Measurements from ENCODE around the gene COL20A1. TPM values are rescaled to one million over a fixed set of nuclear protein-coding genes. Genes with fewer than 3 reads are reported as not detected.

COL20A1 gene
- total RNA-seq, 2 donors from 2014 or later: not detected

DNA sequence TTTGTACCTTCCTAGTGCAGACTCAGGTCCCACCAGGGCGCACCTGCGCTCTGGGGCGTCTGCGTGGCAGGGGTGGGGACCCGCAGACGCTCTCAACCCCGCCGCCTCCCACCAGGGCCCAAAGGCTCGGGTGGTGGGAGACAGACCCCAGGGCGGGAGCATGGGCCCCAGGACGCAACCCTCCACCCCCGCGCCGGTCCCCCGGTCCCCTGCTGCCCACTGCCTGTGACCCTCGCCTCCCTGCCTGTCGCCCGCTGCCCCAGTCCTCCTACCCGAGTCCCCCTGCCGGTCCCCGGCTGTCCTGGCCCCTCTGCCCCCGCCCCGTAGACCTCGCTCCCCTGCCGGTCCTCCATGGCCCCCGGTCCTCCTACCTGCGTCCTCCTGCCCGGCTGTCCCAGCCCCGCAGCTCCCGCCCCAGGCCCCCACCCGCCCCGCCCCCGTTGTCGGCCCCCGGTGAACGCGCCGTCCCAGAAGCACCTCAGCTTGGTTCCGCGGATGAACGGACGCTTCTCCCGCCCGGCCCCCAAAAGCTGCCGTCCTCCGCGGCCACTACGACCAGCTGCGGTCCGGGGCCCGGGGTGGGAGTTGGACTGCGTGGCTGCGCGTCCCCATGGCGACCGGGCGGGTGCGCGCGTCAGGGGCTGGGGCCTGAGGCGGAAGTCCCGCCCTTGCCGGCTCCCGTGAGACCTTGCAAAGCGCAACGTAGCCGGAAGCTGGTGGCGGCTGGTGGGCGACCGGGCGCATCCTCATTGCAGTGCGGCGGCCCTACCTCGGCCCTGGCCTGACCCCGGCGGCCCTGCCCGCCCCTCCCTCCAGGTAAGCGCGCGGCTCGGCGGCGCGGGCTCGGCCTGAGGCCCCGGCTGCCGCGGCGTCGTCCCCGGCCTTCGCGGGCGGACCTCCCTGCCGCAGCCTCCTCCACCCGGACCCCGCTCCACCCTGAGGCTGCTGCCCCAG, 20.6 kb upstream of the COL20A1 start, which contains the start of gene ARFGAP1:
TSS of gene ARFGAP1 (plus strand) at position 709 of the 954 bp plus-strand sequence. CDS start 2,768 bp downstream, outside the sequence.
- H3K36me3 ChIP-seq (replicated peaks in 1 of 2; ENCODE audit: insufficient read depth in 1 of 2, low read depth in 2 of 2): peaks cover 0 to 8% of the 10 kb centered on the region in 2 donors
- DNase-seq (peak; percentile 89 to 92 (median 90)), ATAC-seq (peak; percentile 94)
- H3K9me3 ChIP-seq: no peaks in the 10 kb centered on the region
- no peaks in the 10 kb centered on the region for H3K27me3 ChIP-seq
- peak; percentile 52 to 66 (median 55) for TF ChIP-seq POLR2A (IDR thresholded peaks at IDR 0.05)
- TF ChIP-seq, protein P1, sequence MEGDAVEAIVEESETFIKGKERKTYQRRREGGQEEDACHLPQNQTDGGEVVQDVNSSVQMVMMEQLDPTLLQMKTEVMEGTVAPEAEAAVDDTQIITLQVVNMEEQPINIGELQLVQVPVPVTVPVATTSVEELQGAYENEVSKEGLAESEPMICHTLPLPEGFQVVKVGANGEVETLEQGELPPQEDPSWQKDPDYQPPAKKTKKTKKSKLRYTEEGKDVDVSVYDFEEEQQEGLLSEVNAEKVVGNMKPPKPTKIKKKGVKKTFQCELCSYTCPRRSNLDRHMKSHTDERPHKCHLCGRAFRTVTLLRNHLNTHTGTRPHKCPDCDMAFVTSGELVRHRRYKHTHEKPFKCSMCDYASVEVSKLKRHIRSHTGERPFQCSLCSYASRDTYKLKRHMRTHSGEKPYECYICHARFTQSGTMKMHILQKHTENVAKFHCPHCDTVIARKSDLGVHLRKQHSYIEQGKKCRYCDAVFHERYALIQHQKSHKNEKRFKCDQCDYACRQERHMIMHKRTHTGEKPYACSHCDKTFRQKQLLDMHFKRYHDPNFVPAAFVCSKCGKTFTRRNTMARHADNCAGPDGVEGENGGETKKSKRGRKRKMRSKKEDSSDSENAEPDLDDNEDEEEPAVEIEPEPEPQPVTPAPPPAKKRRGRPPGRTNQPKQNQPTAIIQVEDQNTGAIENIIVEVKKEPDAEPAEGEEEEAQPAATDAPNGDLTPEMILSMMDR (IDR thresholded peaks at IDR 0.05): no peak
- peaks cover 27% of the 10 kb centered on the region for H3K4me1 ChIP-seq
- peak within 1 kb of the TSS; percentile 40 to 82 (median 66) for H3K27ac ChIP-seq
- peak within 1 kb of the TSS; percentile 58 to 99 for H3K4me3 ChIP-seq
- intact Hi-C loops (cut with DNase I): no loop called here
- WGBS, 2 donors: 0 to 1% methylated on average over 8 to 59 of the region's 97 CpGs

DNA sequence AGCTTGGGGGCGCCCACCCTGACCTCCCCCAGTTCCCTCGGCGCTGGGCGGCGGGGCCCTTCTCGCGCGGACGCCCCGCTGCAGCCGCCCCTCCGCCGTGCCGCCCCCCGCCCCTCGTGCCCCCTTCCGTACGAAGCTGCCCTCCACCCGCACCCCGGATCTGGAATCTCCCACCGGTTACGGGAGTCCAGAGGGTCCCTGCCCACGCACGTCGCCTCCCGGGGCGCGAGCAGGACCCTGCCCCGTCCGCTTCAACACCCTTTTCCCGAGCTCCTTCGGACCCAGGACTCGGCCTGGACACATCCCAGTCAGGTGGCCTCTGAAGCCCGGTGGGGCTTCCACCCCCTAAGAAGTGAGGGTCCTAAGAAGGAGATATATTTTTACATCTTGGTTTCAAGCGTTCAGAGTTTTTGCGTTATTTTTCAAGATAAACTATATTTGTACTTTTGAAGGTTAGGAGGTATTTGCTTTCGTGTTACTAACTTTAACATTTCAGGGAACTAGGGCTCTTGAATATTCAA, 19.9 kb upstream of the COL20A1 start:
- H3K27me3 ChIP-seq: no peaks in the 10 kb centered on the region
- intact Hi-C loops (cut with DNase I): no loop called here
- peaks cover 27% of the 10 kb centered on the region for H3K4me1 ChIP-seq
- TF ChIP-seq, protein P1 (IDR thresholded peaks at IDR 0.05): no peak
- TF ChIP-seq POLR2A (IDR thresholded peaks at IDR 0.05): no peak
- H3K4me3 ChIP-seq: peak overlapping the region; percentile 58 to 99
- WGBS, 2 donors: 0% methylated on average over 8 to 18 of the region's 37 CpGs
- no peaks in the 10 kb centered on the region for H3K9me3 ChIP-seq
- ATAC-seq (no peak), DNase-seq (no peak)
- H3K36me3 ChIP-seq (replicated peaks in 1 of 2; ENCODE audit: insufficient read depth in 1 of 2, low read depth in 2 of 2): peaks cover 0 to 8% of the 10 kb centered on the region in 2 donors
- peak overlapping the region; percentile 40 to 82 (median 66) for H3K27ac ChIP-seq

DNA sequence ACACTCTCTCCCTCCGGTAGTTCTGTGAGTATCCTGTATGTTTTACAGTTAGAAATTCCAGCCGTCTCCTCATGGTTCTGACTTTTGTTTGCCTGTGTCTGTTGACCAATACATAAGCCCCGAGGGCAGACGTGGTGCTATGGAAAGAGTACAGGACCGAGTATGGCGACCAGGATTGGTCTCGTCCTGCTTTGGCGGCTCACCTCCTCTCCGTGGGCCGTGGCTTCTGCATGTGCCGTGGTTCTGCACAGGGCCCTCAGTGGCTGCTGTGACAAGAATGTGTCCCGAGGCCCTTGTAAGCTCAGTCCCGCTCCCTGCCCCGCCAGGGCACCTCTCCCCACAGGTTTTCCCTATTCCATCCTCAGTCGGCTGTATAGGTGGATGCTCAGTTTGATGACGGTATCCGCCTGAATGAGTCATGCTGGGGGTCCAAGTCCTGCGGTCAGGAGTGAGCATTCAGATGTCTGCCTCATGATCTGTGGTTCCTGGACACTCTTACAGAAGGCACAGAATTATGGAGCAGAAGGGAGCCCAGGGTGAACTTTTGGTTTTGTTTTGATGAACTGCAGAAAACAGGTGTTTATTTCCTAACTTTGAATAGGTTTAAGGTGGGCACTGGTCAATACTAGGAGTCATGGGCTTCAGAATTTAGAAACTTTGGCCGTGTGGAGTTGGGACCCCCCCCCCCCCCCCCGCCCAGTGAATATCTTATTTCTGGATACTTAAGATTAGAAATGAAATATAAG, 19.2 kb upstream of the COL20A1 start:
- Histone ChIP-seq H3K9me3 (no peaks in the 10 kb centered on the region), H3K4me3 (peak overlapping the region; percentile 58 to 99), H3K27ac (peak overlapping the region in 3 of 4 donors; percentile 58 to 82 (median 73)), H3K36me3 (replicated peaks in 1 of 2; ENCODE audit: insufficient read depth in 1 of 2, low read depth in 2 of 2) (peaks cover 3 to 12% of the 10 kb centered on the region in 2 donors), H3K4me1 (peaks cover 27% of the 10 kb centered on the region), H3K27me3 (no peaks in the 10 kb centered on the region)
- no peak for TF ChIP-seq POLR2A (IDR thresholded peaks at IDR 0.05)
- TF ChIP-seq, protein P1 (IDR thresholded peaks at IDR 0.05): no peak
- 13 to 17% methylated on average over 18 to 20 of the region's 20 CpGs for WGBS, 2 donors
- DNase-seq (no peak), ATAC-seq (no peak)
- intact Hi-C loops (cut with DNase I): no loop called here

DNA sequence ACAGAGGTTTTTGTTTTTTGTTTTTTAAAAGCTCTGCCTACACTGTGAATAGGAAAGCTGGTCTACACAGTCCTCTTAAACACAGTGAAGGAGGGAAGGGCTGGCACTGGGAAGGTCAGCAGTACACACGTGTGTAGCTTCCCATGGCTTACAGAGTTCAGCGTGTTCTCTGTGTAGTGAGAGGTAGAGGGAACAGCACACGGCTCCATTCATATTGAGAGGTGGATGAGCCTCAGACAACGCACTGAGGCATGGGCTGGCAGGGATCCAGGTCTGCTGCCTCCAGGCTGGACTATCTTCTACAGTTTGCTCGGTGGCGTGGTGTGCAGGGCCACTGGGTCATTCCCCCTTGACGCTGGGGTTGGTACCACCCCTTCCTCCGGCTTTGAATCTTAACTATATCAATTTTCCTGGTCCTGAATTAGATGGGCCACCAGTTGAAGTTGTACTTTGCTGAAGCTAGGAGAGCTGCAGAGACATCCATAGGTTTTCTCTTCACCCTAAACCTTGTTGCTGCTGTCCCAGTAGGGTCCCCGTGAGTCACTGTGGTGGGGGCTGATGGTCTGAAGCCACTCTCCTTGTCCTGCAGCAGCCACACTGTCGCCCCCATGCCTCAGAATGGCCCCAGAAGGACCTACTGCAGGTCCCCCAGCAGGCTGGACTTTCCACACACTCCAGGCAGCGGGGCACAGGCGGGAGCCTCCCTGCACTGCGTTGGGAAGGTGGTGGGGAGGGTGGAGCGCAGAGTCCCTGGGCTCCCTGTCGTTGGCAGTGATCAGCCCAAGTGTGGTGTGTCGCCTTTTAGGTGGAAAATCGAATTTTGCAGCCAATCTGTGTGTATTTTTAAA, 18.4 kb upstream of the COL20A1 start:
- H3K27ac ChIP-seq: no peak overlapping the region
- intact Hi-C loops (cut with DNase I): no loop called here
- TF ChIP-seq, protein P1 (IDR thresholded peaks at IDR 0.05): no peak
- no peak for TF ChIP-seq POLR2A (IDR thresholded peaks at IDR 0.05)
- no peaks in the 10 kb centered on the region for H3K27me3 ChIP-seq
- DNase-seq (peak; percentile 35 to 66 (median 52)), ATAC-seq (peak; percentile 33)
- H3K9me3 ChIP-seq: no peaks in the 10 kb centered on the region
- H3K4me3 ChIP-seq: no peak overlapping the region
- H3K4me1 ChIP-seq: peaks cover 27% of the 10 kb centered on the region
- WGBS, 2 donors: 45 to 46% methylated on average over 14 to 17 of the region's 17 CpGs
- peaks cover 10 to 19% of the 10 kb centered on the region in 2 donors for H3K36me3 ChIP-seq (replicated peaks in 1 of 2; ENCODE audit: insufficient read depth in 1 of 2, low read depth in 2 of 2)
